Measurements from ENCODE around the gene PECR. TPM values are rescaled to one million over a fixed set of nuclear protein-coding genes. Genes with fewer than 3 reads are reported as not detected.

PECR gene
- total RNA-seq, 1 donor from 2014 or later: 32.2 TPM

GRCh38 chr2:216114382-216114713 lies 32.7 kb upstream of the PECR start:
- H3K36me3 ChIP-seq: peaks cover 31 to 46% of the 10 kb centered on the region in 2 donors
- intact Hi-C loops (cut with DNase I): loop anchor here (10.0 kb wide), 1 partner anchor 800 kb away; the partner anchor contains the start of gene ATIC
- H3K27ac ChIP-seq: peak overlapping the region in 1 of 2 donors; percentile 48
- no peak for DNase-seq (ENCODE audit: low spot score in 2 of 2)
- H3K4me1 ChIP-seq: peaks cover 3 to 20% of the 10 kb centered on the region in 2 donors
- H3K27me3 ChIP-seq: no peaks in the 10 kb centered on the region
- no peaks in the 10 kb centered on the region for H3K9me3 ChIP-seq
- TF ChIP-seq CTCF (IDR thresholded peaks at IDR 0.05): no peak
- H3K4me3 ChIP-seq: no peak overlapping the region

GRCh38 chr2:216113572-216113971 lies 32.0 kb upstream of the PECR start:
- Histone ChIP-seq H3K27ac (no peak overlapping the region), H3K4me3 (no peak overlapping the region), H3K36me3 (peaks cover 24 to 38% of the 10 kb centered on the region in 2 donors), H3K27me3 (no peaks in the 10 kb centered on the region), H3K9me3 (no peaks in the 10 kb centered on the region), H3K4me1 (peaks cover 3 to 20% of the 10 kb centered on the region in 2 donors)
- intact Hi-C loops (cut with DNase I): loop anchor here (10.0 kb wide), 1 partner anchor 799 kb away; the partner anchor contains the start of gene ATIC
- TF ChIP-seq CTCF (IDR thresholded peaks at IDR 0.05): no peak
- no peak for DNase-seq (ENCODE audit: low spot score in 2 of 2)

GRCh38 chr2:216112926-216113325 lies 31.3 kb upstream of the PECR start:
- no peak overlapping the region for H3K4me3 ChIP-seq
- intact Hi-C loops (cut with DNase I): loop anchor here (10.0 kb wide), 1 partner anchor 798 kb away; the partner anchor contains the start of gene ATIC
- H3K27ac ChIP-seq: no peak overlapping the region
- no peaks in the 10 kb centered on the region for H3K9me3 ChIP-seq
- DNase-seq (ENCODE audit: low spot score in 2 of 2): no peak
- peaks cover 3 to 20% of the 10 kb centered on the region in 2 donors for H3K4me1 ChIP-seq
- TF ChIP-seq CTCF (IDR thresholded peaks at IDR 0.05): no peak
- no peaks in the 10 kb centered on the region for H3K27me3 ChIP-seq
- H3K36me3 ChIP-seq: peaks cover 18 to 33% of the 10 kb centered on the region in 2 donors

GRCh38 chr2:216111122-216111521 lies 29.5 kb upstream of the PECR start:
- TF ChIP-seq CTCF (IDR thresholded peaks at IDR 0.05): no peak
- DNase-seq (ENCODE audit: low spot score in 2 of 2): no peak
- H3K4me1 ChIP-seq: peaks cover 3 to 20% of the 10 kb centered on the region in 2 donors

GRCh38 chr2:216110620-216111019 lies 29.0 kb upstream of the PECR start:
- Histone ChIP-seq H3K4me3 (peak overlapping the region; percentile 54 to 88), H3K4me1 (peaks cover 3 to 19% of the 10 kb centered on the region in 2 donors), H3K27ac (peak overlapping the region; percentile 90 to 92), H3K27me3 (no peaks in the 10 kb centered on the region), H3K9me3 (no peaks in the 10 kb centered on the region), H3K36me3 (peaks cover 11 to 23% of the 10 kb centered on the region in 2 donors)
- no peak for DNase-seq (ENCODE audit: low spot score in 2 of 2)
- intact Hi-C loops (cut with DNase I): loop anchor here (10.0 kb wide), 1 partner anchor 796 kb away; the partner anchor contains the start of gene ATIC
- TF ChIP-seq CTCF (IDR thresholded peaks at IDR 0.05): no peak

More at GRCh38 chr2:216111122-216111521, 29.5 kb upstream of the PECR start:
- Histone ChIP-seq H3K27me3 (no peaks in the 10 kb centered on the region), H3K9me3 (no peaks in the 10 kb centered on the region), H3K27ac (no peak overlapping the region), H3K4me3 (no peak overlapping the region), H3K36me3 (peaks cover 11 to 23% of the 10 kb centered on the region in 2 donors)
- intact Hi-C loops (cut with DNase I): loop anchor here (10.0 kb wide), 1 partner anchor 796 kb away; the partner anchor contains the start of gene ATIC
